Neural cell (in vitro differentiated cells): ENCODE data around the gene CACNA2D4. TPM values are rescaled to one million over a fixed set of nuclear protein-coding genes. Genes with fewer than 3 reads are reported as not detected.

Source experiments
- H2AFZ ChIP-seq: fragments of 200-600, 300-800 bp; sonication (generic), shearing (Covaris generic); 2 replicates; pipeline ENCODE4 v1.6.0; 2014; ENCODE audit warnings: low read depth, mild to moderate bottlenecking, antibody characterized with exemption, low read length, moderate library complexity
- H3F3A ChIP-seq: fragments of 200-600 bp; shearing (Covaris generic); 2 replicates; pipeline ENCODE4 v1.6.1; 2016; ENCODE audit warnings: mild to moderate bottlenecking, moderate library complexity, mixed read lengths, antibody characterized with exemption, low read length; ENCODE audit not compliant: insufficient read depth, poor library complexity, severe bottlenecking
- H3K27ac ChIP-seq: fragments of 200-600, 300-800 bp; sonication (generic), shearing (Covaris generic); 2 replicates; pipeline ENCODE4 v1.5.1; 2014; ENCODE audit warnings: mild to moderate bottlenecking, low read length, moderate library complexity
- H3K27me3 ChIP-seq: fragments of 300-800, 200-600 bp; sonication (generic), shearing (Covaris generic); 2 replicates; pipeline ENCODE4 v1.6.0; 2014; ENCODE audit warnings: mild to moderate bottlenecking, low read depth, low read length, moderate library complexity; ENCODE audit not compliant: insufficient read depth
- H3K36me3 ChIP-seq: fragments of 300-800, 200-600 bp; sonication (generic), shearing (Covaris generic); 2 replicates; pipeline ENCODE4 v1.5.1; 2014; ENCODE audit warnings: mild to moderate bottlenecking, antibody characterized with exemption, low read length, moderate library complexity; ENCODE audit not compliant: insufficient read depth
- H3K4me2 ChIP-seq: fragments of 300-800, 200-600 bp; sonication (generic), shearing (Covaris generic); 2 replicates; pipeline ENCODE4 v1.6.0; 2014; ENCODE audit warnings: mild to moderate bottlenecking, low read length
- H3K4me3 ChIP-seq: fragments of 300-800, 200-600 bp; sonication (generic), shearing (Covaris generic); 2 replicates; pipeline ENCODE4 v1.5.1; 2014; ENCODE audit warnings: mild to moderate bottlenecking, low read length, moderate library complexity
- H3K79me2 ChIP-seq: fragments of 200-600 bp; shearing (Covaris generic); replicated peaks from 2 replicates; pipeline ENCODE4 v1.6.0; 2014; ENCODE audit warnings: mild to moderate bottlenecking, low read length, moderate library complexity; ENCODE audit not compliant: insufficient read depth
- H3K9ac ChIP-seq: fragments of 300-800, 200-600 bp; sonication (generic), shearing (Covaris generic); 2 replicates; pipeline ENCODE4 v1.6.1; 2016; ENCODE audit warnings: mild to moderate bottlenecking, low read length, mixed read lengths
- H3K9me2 ChIP-seq: fragments of 200-600 bp; shearing (Covaris generic); 2 replicates; pipeline ENCODE4 v1.6.1; 2016; ENCODE audit warnings: mild to moderate bottlenecking, low read length, mixed read lengths; ENCODE audit not compliant: insufficient read depth
- H3K9me3 ChIP-seq: fragments of 200-600, 300-800 bp; sonication (generic), shearing (Covaris generic); 2 replicates; pipeline ENCODE4 v1.6.1; 2016; ENCODE audit warnings: mild to moderate bottlenecking, mixed run types, low read length, moderate library complexity, mixed read lengths
- H4K20me1 ChIP-seq: fragments of 200-600 bp; shearing (Covaris generic); 2 replicates; pipeline ENCODE4 v1.6.1; 2016; ENCODE audit warnings: mild to moderate bottlenecking, mixed run types; ENCODE audit not compliant: insufficient read depth
- CTCF ChIP-seq: fragments of 450-650 bp; IDR thresholded peaks from 2 replicates; pipeline ENCODE4 v1.5.1; 2014; ENCODE audit warnings: antibody characterized with exemption, mild to moderate bottlenecking, moderate library complexity; ENCODE audit not compliant: poor library complexity, severe bottlenecking
- EP300 ChIP-seq: fragments of 450-650 bp; conservative IDR thresholded peaks from 2 replicates; pipeline ENCODE4 v1.6.1; 2014; ENCODE audit warnings: antibody characterized with exemption, mild to moderate bottlenecking, moderate library complexity; ENCODE audit not compliant: poor library complexity, severe bottlenecking
- EZH2 ChIP-seq: fragments of 200-600, 300-800 bp; shearing (Covaris generic), sonication (generic); IDR thresholded peaks from 2 replicates; pipeline ENCODE4 v1.6.1; 2014; ENCODE audit warnings: antibody characterized with exemption, low read length, borderline replicate concordance, mild to moderate bottlenecking; ENCODE audit not compliant: insufficient read depth, poor library complexity, severe bottlenecking
- MXI1 ChIP-seq: fragments of 450-650 bp; conservative IDR thresholded peaks from 2 replicates; pipeline ENCODE4 v1.6.1; 2014; ENCODE audit warnings: antibody characterized with exemption, mild to moderate bottlenecking; ENCODE audit not compliant: poor library complexity, severe bottlenecking
- POLR2AphosphoS5 ChIP-seq: IDR thresholded peaks from 2 replicates; pipeline ENCODE4 v1.6.1; 2012
- RAD21 ChIP-seq: fragments of 450-650 bp; conservative IDR thresholded peaks from 2 replicates; pipeline ENCODE4 v1.6.1; 2014; ENCODE audit warnings: antibody characterized with exemption, mild to moderate bottlenecking, moderate library complexity
- REST ChIP-seq: IDR thresholded peaks from 2 replicates; pipeline ENCODE4 v1.6.1; 2012; ENCODE audit warnings: borderline replicate concordance
- SMC3 ChIP-seq: fragments of 450-650 bp; conservative IDR thresholded peaks from 2 replicates; pipeline ENCODE4 v1.6.1; 2014; ENCODE audit warnings: antibody characterized with exemption, mild to moderate bottlenecking, moderate library complexity; ENCODE audit not compliant: poor library complexity
- TAF1 ChIP-seq: IDR thresholded peaks from 2 replicates; pipeline ENCODE4 v1.6.1; 2012; ENCODE audit warnings: low read depth
- polyA plus RNA-seq: library from polyadenylated mRNA; depleted of rRNA; stranded (reverse); fragments of >200 nt; gene quantifications from 2 replicates; pipeline ENCODE4 v1.2.3, GENCODE V29; 2014

CACNA2D4 gene
- polyA plus RNA-seq, 1 donor from 2014 or later = not detected

- Histone ChIP-seq H3K9ac (no peak overlapping the region), H3K27ac (no peak overlapping the region), H3K79me2 (no peaks in the 10 kb centered on the region), H3K36me3 (no peaks in the 10 kb centered on the region), H2AFZ (no peak overlapping the region), H3K9me3 (no peaks in the 10 kb centered on the region), H3K4me3 (no peak overlapping the region), H4K20me1 (no peaks in the 10 kb centered on the region), H3K4me2 (no peak overlapping the region), H3K9me2 (no peaks in the 10 kb centered on the region), H3F3A (no peaks in the 10 kb centered on the region), H3K27me3 (no peaks in the 10 kb centered on the region)
- TF ChIP-seq RAD21 (no peak), CTCF (no peak), MXI1 (no peak), TAF1 (no peak), REST (no peak), POLR2AphosphoS5 (no peak), SMC3 (no peak), EP300 (no peak), EZH2 (no peak)
These were observed 112.9 kb downstream of the CACNA2D4 start for GRCh38 chr12:1805441-1806081.

- H3F3A ChIP-seq = no peaks in the 10 kb centered on the region
- no peak overlapping the region for H3K4me2 ChIP-seq
- H3K27me3 ChIP-seq = no peaks in the 10 kb centered on the region
- no peaks in the 10 kb centered on the region for H4K20me1 ChIP-seq
- no peak overlapping the region for H3K27ac ChIP-seq
- peak overlapping the region; percentile 47 for H2AFZ ChIP-seq
- TF ChIP-seq POLR2AphosphoS5 = peak; percentile 42
- TF ChIP-seq SMC3 = no peak
- no peaks in the 10 kb centered on the region for H3K9me2 ChIP-seq
- no peaks in the 10 kb centered on the region for H3K36me3 ChIP-seq
- no peak overlapping the region for H3K9ac ChIP-seq
- H3K9me3 ChIP-seq = no peaks in the 10 kb centered on the region
- H3K4me3 ChIP-seq = no peak overlapping the region
- no peaks in the 10 kb centered on the region for H3K79me2 ChIP-seq
These were observed 113.7 kb downstream of the CACNA2D4 start for GRCh38 chr12:1804545-1805332.
